Epithelial cell of proximal tubule (primary cell): Measurements from ENCODE around the gene C11orf98. TPM values are rescaled to one million over a fixed set of nuclear protein-coding genes. Genes with fewer than 3 reads are reported as not detected.
A peak's percentile ranks its signal among the peaks of the same experiment; 100 is the strongest.

ENCODE experiments used
- DNase-seq: peaks from one replicate; pipeline ENCODE4 v3.0.0-alpha.2; 2011; ENCODE audit warnings: low read depth
- H3K4me3 ChIP-seq: 2 replicates; pipeline ENCODE4 v1.5.1; 2011; ENCODE audit warnings: low read depth, mild to moderate bottlenecking, low read length
- CTCF ChIP-seq: conservative IDR thresholded peaks from 2 replicates; pipeline ENCODE4 v1.5.1; 2012; ENCODE audit warnings: low read depth, mild to moderate bottlenecking, low read length
- total RNA-seq: library from RNA; depleted of rRNA; stranded (reverse); fragments of >200 nt; gene quantifications from 2 replicates; pipeline ENCODE4 v1.2.3, GENCODE V29; 2015

Gene C11orf98
- total RNA-seq, 1 donor from 2014 or later, result 125 TPM

GRCh38 chr11:62673196-62673525 lies 8.2 kb upstream of the C11orf98 start:
- H3K4me3 ChIP-seq, result no peak overlapping the region
- no peak for DNase-seq
- TF ChIP-seq CTCF, result no peak

DNA sequence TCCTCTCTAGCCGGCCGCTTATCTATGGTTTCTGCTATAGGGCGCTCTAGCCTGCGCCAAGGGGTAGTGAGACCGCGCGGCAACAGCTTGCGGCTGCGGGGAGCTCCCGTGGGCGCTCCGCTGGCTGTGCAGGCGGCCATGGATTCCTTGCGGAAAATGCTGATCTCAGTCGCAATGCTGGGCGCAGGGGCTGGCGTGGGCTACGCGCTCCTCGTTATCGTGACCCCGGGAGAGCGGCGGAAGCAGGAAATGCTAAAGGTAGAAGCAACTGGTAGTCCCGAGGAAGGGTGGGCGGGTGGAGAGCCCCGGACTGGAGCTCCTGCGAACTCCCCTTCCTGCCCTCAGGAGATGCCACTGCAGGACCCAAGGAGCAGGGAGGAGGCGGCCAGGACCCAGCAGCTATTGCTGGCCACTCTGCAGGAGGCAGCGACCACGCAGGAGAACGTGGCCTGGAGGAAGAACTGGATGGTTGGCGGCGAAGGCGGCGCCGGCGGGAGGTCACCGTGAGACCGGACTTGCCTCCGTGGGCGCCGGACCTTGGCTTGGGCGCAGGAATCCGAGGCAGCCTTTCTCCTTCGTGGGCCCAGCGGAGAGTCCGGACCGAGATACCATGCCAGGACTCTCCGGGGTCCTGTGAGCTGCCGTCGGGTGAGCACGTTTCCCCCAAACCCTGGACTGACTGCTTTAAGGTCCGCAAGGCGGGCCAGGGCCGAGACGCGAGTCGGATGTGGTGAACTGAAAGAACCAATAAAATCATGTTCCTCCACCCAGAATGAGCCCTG lies 6.8 kb upstream of the C11orf98 start, which contains the start of the genes LBHD1 and UQCC3:
Gene LBHD1, minus strand, starts transcription at position 660 of the 782 bp plus-strand sequence. CDS start 2,236 bp downstream, outside the sequence.
Gene UQCC3, plus strand, starts transcription at position 66 of the 782 bp plus-strand sequence. Its CDS starts 73 bp downstream, at position 139.
- no peak for DNase-seq
- peak within 1 kb of the TSS; percentile 92 for H3K4me3 ChIP-seq
- TF ChIP-seq CTCF, result no peak

DNA sequence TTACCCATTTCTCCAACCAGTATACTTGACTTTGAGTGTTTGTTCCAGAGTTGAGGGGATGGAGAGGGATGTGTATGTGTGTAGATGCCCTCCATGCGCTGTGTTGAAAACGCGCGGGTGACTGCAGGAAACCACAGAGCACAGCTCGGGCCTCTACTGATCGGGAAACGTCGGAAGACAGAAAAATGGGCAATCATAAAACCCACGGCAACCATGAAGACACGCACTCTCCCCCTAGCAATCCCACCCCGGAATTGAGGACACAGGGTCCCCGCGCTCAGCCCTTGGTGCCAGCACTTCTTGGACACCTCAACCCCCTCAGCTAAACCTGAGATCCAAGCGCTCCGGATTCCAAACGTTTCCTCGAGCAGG lies 6.2 kb upstream of the C11orf98 start:
- no peak for TF ChIP-seq CTCF
- DNase-seq, result no peak
- H3K4me3 ChIP-seq, result peak overlapping the region; percentile 92

DNA sequence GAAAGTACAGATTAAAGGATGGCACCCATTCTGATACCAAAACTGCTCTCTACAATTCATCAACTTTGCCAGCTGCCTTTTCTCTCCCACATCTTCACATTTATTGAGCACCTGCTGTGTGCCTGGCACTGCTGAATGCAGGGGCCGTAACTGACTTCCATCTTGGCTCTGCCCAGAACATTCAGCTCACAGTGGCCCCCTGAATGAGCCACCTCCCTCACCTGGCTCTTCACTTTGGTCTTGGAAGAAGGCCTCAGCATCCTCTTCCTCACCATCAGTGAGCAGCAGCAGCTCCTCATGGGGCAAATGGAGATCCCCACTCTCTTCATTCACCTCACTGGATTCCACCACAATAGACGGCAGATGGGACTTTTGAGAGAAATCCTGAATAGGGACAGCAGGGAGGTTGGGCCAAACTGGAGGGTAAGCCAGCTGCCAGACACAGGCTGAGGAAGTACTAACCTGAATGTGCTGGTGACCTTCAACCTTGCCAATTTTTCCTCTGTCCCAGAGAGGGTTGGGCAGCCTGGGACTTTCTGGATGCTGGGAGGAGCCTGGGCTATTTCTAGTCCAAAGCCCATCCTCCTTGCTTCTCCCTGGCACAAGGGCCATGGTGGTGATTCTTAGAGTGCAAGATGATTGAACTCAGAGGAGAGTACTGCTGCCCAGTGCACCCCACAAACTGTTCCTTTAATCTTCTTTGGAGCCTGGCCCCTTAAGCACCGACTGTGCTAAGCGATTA lies 4.6 kb upstream of the C11orf98 start:
- no peak for TF ChIP-seq CTCF
- H3K4me3 ChIP-seq, result no peak overlapping the region
- DNase-seq, result no peak

DNA sequence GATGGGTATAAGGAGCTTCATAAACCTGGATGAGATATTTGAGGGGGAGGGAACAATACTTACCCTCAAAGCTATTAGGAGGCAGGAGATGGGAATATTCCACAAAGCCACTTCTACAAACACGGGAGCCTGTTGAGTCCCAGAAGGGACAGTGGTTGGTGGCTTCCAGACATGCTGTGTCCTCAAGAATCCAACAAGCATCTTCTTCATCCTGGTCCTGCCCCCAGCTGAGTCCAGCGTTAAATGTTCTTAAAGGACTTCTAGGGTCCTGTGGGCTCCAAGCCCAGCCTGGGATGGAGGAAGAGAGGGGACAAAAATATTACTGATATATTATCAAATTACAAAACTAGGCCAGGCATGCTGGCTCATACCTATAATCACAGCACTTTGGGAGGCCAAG lies 2.5 kb upstream of the C11orf98 start:
- TF ChIP-seq CTCF, result no peak
- no peak for DNase-seq
- H3K4me3 ChIP-seq, result no peak overlapping the region

GRCh38 chr11:62666259-62666926 lies 1.4 kb upstream of the C11orf98 start:
- TF ChIP-seq CTCF, result no peak
- DNase-seq, result no peak
- H3K4me3 ChIP-seq, result peak overlapping the region; percentile 69
